K562 treated with DMSO at 1 percent for 24 hours (cell line): ENCODE data around the gene C1GALT1C1. TPM values are rescaled to one million over a fixed set of nuclear protein-coding genes. Genes with fewer than 3 reads are reported as not detected.

Source experiments
- total RNA-seq: library from RNA; unstranded; fragments of 300-600 nt; gene quantifications from 2 replicates; pipeline ENCODE4 v1.2.3, GENCODE V29; 2022; ENCODE audit warnings: low read depth; ENCODE audit not compliant: insufficient read depth

Gene C1GALT1C1
- total RNA-seq = 11.0 and 14.0 TPM in 2 replicates

DNA sequence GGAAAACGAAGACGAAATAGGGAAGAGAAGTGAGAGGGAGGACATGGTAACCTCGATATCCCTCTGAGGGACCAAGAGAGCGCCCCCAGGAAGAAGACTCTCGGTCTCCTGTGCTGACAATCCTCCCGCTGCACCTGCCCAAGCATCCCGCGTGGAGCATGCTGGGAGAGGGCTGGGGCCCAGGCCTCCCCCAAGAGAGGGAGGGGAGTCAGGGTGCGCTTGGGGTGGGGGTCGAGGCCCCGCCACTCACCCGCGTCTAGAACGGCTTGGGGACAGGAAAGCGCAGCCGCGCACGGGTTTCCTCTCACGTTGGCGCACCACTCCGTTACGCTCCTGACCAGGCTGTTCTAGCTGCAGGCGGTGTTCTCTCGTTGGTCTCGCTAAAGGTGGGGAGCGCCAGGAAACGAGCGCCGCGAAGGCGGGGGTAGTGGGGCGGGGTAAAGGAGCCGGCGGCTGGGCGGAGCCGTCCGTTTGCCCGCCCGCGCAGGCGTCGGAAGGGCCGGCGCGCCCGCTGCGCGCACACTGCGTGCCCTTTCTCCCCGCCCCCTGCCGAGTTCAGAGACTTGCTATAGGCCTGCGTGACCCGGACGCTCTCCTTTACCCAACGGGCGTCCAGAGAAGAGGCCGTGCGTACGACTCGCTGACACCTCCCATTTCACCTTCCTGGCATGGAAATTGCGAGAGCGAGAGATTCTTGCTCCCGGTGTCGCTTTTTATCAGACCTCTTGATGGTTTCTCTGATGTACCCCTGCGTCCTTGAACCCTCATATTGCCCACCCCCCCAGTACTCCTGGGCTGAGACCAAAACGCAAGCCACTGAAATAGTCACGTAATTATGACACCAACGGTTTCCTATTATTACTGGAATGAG lies at the start of gene C1GALT1C1:
TSS of gene C1GALT1C1 (minus strand) at position 388 of the 871 bp plus-strand sequence. CDS start 2,888 bp downstream, outside the sequence.

DNA sequence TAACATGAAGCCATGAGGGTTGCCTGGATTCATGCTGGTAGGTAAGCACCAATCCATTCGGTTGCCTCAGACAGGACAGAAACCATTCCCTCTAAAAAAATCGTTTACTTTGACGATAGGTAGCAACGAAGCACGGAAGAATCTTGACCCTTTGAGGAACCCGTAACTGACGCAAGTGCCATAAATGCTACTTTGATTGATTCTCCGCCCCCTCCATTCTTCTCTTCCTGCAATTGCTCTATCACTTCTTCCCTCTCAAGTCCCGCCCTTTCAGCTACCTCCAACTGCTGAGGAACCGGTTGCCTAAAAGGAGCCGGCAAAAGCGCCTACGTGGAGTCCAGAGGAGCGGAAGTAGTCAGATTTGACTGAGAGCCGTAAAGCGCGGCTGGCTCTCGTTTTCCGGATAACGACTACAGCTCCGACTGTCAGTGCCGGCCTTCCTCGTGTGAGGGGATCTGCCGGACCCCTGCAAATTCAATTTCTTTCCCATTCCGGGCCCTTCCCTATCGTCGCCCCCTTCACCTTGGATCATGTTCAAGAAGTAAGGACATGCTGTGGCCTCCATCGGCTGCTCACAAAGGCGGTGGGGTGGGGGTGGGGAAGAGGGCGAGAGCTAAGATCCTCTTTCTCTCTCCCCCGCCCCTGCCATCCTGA lies 26.0 kb downstream of the C1GALT1C1 start, which contains the start of gene MCTS1:
TSS of gene MCTS1 (plus strand) at position 395 of the 654 bp plus-strand sequence. CDS start at position 531, 136 bp downstream.

Other genes starting within 250 kb of the C1GALT1C1 start
- gene LAMP2, start 160.8 kb downstream of the C1GALT1C1 start, total RNA-seq = 61.9 and 69.2 TPM in 2 replicates
- gene CUL4B, start 69.1 kb downstream of the C1GALT1C1 start, total RNA-seq = 19.1 and 22.0 TPM in 2 replicates
- gene MCTS1, start 26.0 kb downstream of the C1GALT1C1 start, total RNA-seq = 42.7 and 47.3 TPM in 2 replicates
- 6.3 and 7.1 TPM in 2 replicates for gene CT47B1, start 245.8 kb upstream of the C1GALT1C1 start, total RNA-seq